Measurements from ENCODE around the gene TPCN1. TPM values are rescaled to one million over a fixed set of nuclear protein-coding genes. Genes with fewer than 3 reads are reported as not detected.

TPCN1 gene
- total and polyA plus RNA-seq, 9 donors: 28.0 to 65.6 (median 47.6) TPM

DNA sequence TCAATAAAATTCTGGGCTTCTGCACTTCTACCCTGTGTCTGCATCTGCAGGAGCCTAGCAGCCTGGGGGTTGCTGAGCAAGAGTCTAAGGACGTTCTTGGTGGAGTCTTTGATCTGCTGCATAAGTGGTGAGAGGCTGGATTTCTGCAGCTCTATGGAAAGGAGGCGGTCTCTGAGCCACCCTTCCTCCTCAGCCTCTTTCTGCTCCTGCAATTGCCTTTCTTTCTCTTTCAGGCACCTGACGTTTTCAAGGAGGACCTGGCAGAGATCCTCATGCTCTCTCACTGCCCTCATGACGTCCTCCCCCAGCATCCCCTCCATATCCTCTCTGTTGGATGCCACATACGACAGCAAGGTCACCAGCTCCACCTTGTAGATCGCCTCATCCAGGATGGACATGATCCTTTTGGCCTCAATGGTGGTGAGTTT lies 13.6 kb upstream of the TPCN1 start:
- intact Hi-C loops (cut with DNase I): no loop called here
- peaks cover 2% of the 10 kb centered on the region for H3K4me1 ChIP-seq (ENCODE audit: insufficient read depth)
- H3K27ac ChIP-seq: no peak overlapping the region
- H3K4me3 ChIP-seq: no peak overlapping the region
- no peaks in the 10 kb centered on the region for H3K27me3 ChIP-seq
- no peaks in the 10 kb centered on the region for H3K36me3 ChIP-seq
- DNase-seq: no peak
- no peaks in the 10 kb centered on the region for H3K9me3 ChIP-seq
- TF ChIP-seq POLR2A (IDR thresholded peaks at IDR 0.05): no peak
- TF ChIP-seq EP300 (IDR thresholded peaks at IDR 0.05): no peak
- TF ChIP-seq CTCF (IDR thresholded peaks at IDR 0.05): no peak
- WGBS, 3 donors: 76 to 85% (median 84%) methylated on average over 6 of the region's 6 CpGs

- TF ChIP-seq EP300 (IDR thresholded peaks at IDR 0.05) (no peak), CTCF (IDR thresholded peaks at IDR 0.05) (no peak), POLR2A (IDR thresholded peaks at IDR 0.05) (no peak)
- H3K9me3 ChIP-seq: no peaks in the 10 kb centered on the region
- no peak overlapping the region for H3K27ac ChIP-seq
- H3K4me3 ChIP-seq: no peak overlapping the region
- no peak for DNase-seq
- intact Hi-C loops (cut with DNase I): no loop called here
- no peaks in the 10 kb centered on the region for H3K27me3 ChIP-seq
- H3K36me3 ChIP-seq: no peaks in the 10 kb centered on the region
- 88 to 90% (median 89%) methylated on average over 10 of the region's 10 CpGs for WGBS, 3 donors
- peaks cover 2% of the 10 kb centered on the region for H3K4me1 ChIP-seq (ENCODE audit: insufficient read depth)
These were observed 13.0 kb upstream of the TPCN1 start for GRCh38 chr12:113208041-113208934.

GRCh38 chr12:113211160-113211559 lies 10.1 kb upstream of the TPCN1 start:
- Histone ChIP-seq H3K36me3 (no peaks in the 10 kb centered on the region), H3K4me1 (ENCODE audit: insufficient read depth) (no peaks in the 10 kb centered on the region), H3K27me3 (no peaks in the 10 kb centered on the region), H3K4me3 (no peak overlapping the region), H3K9me3 (no peaks in the 10 kb centered on the region), H3K27ac (no peak overlapping the region)
- TF ChIP-seq EP300 (IDR thresholded peaks at IDR 0.05): no peak
- DNase-seq: no peak
- intact Hi-C loops (cut with DNase I): no loop called here
- WGBS, 3 donors: 91 to 93% (median 93%) methylated on average over 6 of the region's 6 CpGs

DNA sequence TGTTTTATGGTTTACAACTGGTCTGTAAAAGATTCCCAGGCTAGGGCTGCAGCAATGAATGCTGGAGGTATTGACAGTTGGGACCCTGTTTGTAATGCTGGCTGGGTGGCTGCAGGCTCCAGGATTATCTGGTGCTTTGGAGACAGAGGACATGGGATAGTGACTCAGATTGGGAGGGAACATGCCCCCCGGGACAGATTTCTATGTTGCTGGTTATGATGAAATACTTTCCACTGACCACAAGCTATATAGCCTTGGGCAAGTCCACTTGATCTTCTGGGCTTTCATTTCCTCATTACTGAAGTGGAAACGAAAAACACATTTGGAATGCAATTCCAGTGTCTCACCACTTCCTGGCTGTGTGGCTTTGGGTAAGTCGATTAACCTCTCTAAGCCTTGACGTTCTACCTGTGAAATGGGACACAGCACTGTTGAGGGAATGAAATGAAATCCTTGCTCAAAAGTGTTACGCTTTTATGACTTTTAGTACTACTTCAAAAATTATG lies 6.3 kb upstream of the TPCN1 start:
- no peak overlapping the region for H3K27ac ChIP-seq
- DNase-seq: peak in 1 of 5 donors; percentile 77
- H3K9me3 ChIP-seq: no peaks in the 10 kb centered on the region
- no peak overlapping the region for H3K4me3 ChIP-seq
- WGBS, 3 donors: 33 to 47% (median 44%) methylated on average over 5 of the region's 5 CpGs
- intact Hi-C loops (cut with DNase I): no loop called here
- peaks cover 2% of the 10 kb centered on the region for H3K4me1 ChIP-seq (ENCODE audit: insufficient read depth)
- no peaks in the 10 kb centered on the region for H3K36me3 ChIP-seq
- H3K27me3 ChIP-seq: no peaks in the 10 kb centered on the region
- peak in 1 of 3 donors; percentile 23 for TF ChIP-seq CTCF (IDR thresholded peaks at IDR 0.05)
- TF ChIP-seq EP300 (IDR thresholded peaks at IDR 0.05): no peak
- no peak for TF ChIP-seq POLR2A (IDR thresholded peaks at IDR 0.05)

- Histone ChIP-seq H3K4me1 (ENCODE audit: insufficient read depth) (peaks cover 5% of the 10 kb centered on the region), H3K36me3 (no peaks in the 10 kb centered on the region), H3K4me3 (no peak overlapping the region), H3K27ac (no peak overlapping the region), H3K27me3 (no peaks in the 10 kb centered on the region), H3K9me3 (no peaks in the 10 kb centered on the region)
- TF ChIP-seq EP300 (IDR thresholded peaks at IDR 0.05) (no peak), POLR2A (IDR thresholded peaks at IDR 0.05) (no peak), CTCF (IDR thresholded peaks at IDR 0.05) (no peak)
- WGBS, 3 donors: 26 to 36% (median 34%) methylated on average over 2 of the region's 2 CpGs
- intact Hi-C loops (cut with DNase I): no loop called here
- no peak for DNase-seq
These were observed 5.2 kb upstream of the TPCN1 start for GRCh38 chr12:113216027-113216426.

All from ovary (tissue), 9 donors.